ENCODE results near the gene VPS50. TPM values are rescaled to one million over a fixed set of nuclear protein-coding genes. Genes with fewer than 3 reads are reported as not detected.

Gene VPS50
- total and polyA plus RNA-seq, 4 donors = 4.0 to 18.2 (median 11.9) TPM

- peaks cover 0 to 4% (median 0%) of the 10 kb centered on the region in 4 donors for H3K36me3 ChIP-seq (ENCODE audit: control insufficient read depth in 4 of 4, insufficient read depth in 3 of 4, low read depth in 1 of 4, low read length in 3 of 4)
- H3K9me3 ChIP-seq (ENCODE audit: control insufficient read depth in 4 of 4, low read length in 3 of 4) = no peaks in the 10 kb centered on the region
- H3K27me3 ChIP-seq (ENCODE audit: control insufficient read depth in 4 of 4, insufficient read depth in 4 of 4, low read length in 3 of 4) = no peaks in the 10 kb centered on the region
- TF ChIP-seq, protein P1, sequence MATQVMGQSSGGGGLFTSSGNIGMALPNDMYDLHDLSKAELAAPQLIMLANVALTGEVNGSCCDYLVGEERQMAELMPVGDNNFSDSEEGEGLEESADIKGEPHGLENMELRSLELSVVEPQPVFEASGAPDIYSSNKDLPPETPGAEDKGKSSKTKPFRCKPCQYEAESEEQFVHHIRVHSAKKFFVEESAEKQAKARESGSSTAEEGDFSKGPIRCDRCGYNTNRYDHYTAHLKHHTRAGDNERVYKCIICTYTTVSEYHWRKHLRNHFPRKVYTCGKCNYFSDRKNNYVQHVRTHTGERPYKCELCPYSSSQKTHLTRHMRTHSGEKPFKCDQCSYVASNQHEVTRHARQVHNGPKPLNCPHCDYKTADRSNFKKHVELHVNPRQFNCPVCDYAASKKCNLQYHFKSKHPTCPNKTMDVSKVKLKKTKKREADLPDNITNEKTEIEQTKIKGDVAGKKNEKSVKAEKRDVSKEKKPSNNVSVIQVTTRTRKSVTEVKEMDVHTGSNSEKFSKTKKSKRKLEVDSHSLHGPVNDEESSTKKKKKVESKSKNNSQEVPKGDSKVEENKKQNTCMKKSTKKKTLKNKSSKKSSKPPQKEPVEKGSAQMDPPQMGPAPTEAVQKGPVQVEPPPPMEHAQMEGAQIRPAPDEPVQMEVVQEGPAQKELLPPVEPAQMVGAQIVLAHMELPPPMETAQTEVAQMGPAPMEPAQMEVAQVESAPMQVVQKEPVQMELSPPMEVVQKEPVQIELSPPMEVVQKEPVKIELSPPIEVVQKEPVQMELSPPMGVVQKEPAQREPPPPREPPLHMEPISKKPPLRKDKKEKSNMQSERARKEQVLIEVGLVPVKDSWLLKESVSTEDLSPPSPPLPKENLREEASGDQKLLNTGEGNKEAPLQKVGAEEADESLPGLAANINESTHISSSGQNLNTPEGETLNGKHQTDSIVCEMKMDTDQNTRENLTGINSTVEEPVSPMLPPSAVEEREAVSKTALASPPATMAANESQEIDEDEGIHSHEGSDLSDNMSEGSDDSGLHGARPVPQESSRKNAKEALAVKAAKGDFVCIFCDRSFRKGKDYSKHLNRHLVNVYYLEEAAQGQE (IDR thresholded peaks at IDR 0.05) = no peak
- TF ChIP-seq RXRA (IDR thresholded peaks at IDR 0.05) (no peak), CTCF (IDR thresholded peaks at IDR 0.05; ENCODE audit: low read depth, low read length, missing input control) (no peak)
- H3K4me1 ChIP-seq (ENCODE audit: control insufficient read depth in 4 of 4, insufficient read depth in 4 of 4, low read length in 3 of 4) = peaks cover 0 to 6% (median 5%) of the 10 kb centered on the region in 4 donors
- H3K4me3 ChIP-seq (ENCODE audit: low read depth in 1 of 3, low read length in 3 of 3) = no peak overlapping the region
- WGBS = 81% methylated on average over 4 of the region's 4 CpGs
- H3K27ac ChIP-seq (ENCODE audit: low read depth in 1 of 2, low read length in 2 of 2) = no peak overlapping the region
- H3K9ac ChIP-seq (ENCODE audit: low read depth in 1 of 2, low read length in 2 of 2) = no peak overlapping the region
- DNase-seq (ENCODE audit: low spot score) = no peak
Measured at GRCh38 chr7:93239824-93240223, 7.7 kb downstream of the VPS50 start.

- Histone ChIP-seq H3K27me3 (ENCODE audit: control insufficient read depth in 4 of 4, insufficient read depth in 4 of 4, low read length in 3 of 4) (no peaks in the 10 kb centered on the region), H3K9me3 (ENCODE audit: control insufficient read depth in 4 of 4, low read length in 3 of 4) (no peaks in the 10 kb centered on the region), H3K27ac (ENCODE audit: low read depth in 1 of 2, low read length in 2 of 2) (no peak overlapping the region), H3K9ac (ENCODE audit: low read depth in 1 of 2, low read length in 2 of 2) (no peak overlapping the region), H3K36me3 (ENCODE audit: control insufficient read depth in 4 of 4, insufficient read depth in 3 of 4, low read depth in 1 of 4, low read length in 3 of 4) (peaks cover 0 to 4% (median 0%) of the 10 kb centered on the region in 4 donors), H3K4me3 (ENCODE audit: low read depth in 1 of 3, low read length in 3 of 3) (no peak overlapping the region), H3K4me1 (ENCODE audit: control insufficient read depth in 4 of 4, insufficient read depth in 4 of 4, low read length in 3 of 4) (peaks cover 0 to 8% (median 6%) of the 10 kb centered on the region in 4 donors)
- 90% methylated on average over 3 of the region's 3 CpGs for WGBS
- no peak for TF ChIP-seq HNF4A (conservative IDR thresholded peaks at IDR 0.05)
- TF ChIP-seq HNF4G (IDR thresholded peaks at IDR 0.05) = no peak
- no peak for TF ChIP-seq EGR1 (IDR thresholded peaks at IDR 0.05; ENCODE audit: low read depth in 2 of 2)
- TF ChIP-seq FOXA2 (IDR thresholded peaks at IDR 0.05) = no peak
- TF ChIP-seq, protein P2, sequence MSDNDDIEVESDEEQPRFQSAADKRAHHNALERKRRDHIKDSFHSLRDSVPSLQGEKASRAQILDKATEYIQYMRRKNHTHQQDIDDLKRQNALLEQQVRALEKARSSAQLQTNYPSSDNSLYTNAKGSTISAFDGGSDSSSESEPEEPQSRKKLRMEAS (IDR thresholded peaks at IDR 0.05) = no peak
- TF ChIP-seq JUND (IDR thresholded peaks at IDR 0.05) = no peak
- TF ChIP-seq YY1 (IDR thresholded peaks at IDR 0.05) = no peak
- TF ChIP-seq SP1 (IDR thresholded peaks at IDR 0.05) = no peak
- TF ChIP-seq ATF3 (IDR thresholded peaks at IDR 0.05) = no peak
- no peak for TF ChIP-seq RXRA (IDR thresholded peaks at IDR 0.05)
- TF ChIP-seq NR2F2 (IDR thresholded peaks at IDR 0.05) = no peak
- TF ChIP-seq RAD21 (IDR thresholded peaks at IDR 0.05) = no peak
- TF ChIP-seq, protein P1 (IDR thresholded peaks at IDR 0.05) = no peak
- no peak for TF ChIP-seq TAF1 (conservative IDR thresholded peaks at IDR 0.05)
- no peak for TF ChIP-seq FOXA1 (IDR thresholded peaks at IDR 0.05)
- TF ChIP-seq CTCF (IDR thresholded peaks at IDR 0.05; ENCODE audit: low read depth, low read length, missing input control) = no peak
- no peak for TF ChIP-seq ZBTB33 (IDR thresholded peaks at IDR 0.05)
- DNase-seq (ENCODE audit: low spot score) = no peak
Measured at GRCh38 chr7:93242106-93242505, 9.9 kb downstream of the VPS50 start.

All from liver (tissue), 9 donors.